ENCODE measurements around the gene APOB. TPM values are rescaled to one million over a fixed set of nuclear protein-coding genes. Genes with fewer than 3 reads are reported as not detected.

APOB gene
- polyA plus RNA-seq, 1 experiment = 0.04 TPM

DNA sequence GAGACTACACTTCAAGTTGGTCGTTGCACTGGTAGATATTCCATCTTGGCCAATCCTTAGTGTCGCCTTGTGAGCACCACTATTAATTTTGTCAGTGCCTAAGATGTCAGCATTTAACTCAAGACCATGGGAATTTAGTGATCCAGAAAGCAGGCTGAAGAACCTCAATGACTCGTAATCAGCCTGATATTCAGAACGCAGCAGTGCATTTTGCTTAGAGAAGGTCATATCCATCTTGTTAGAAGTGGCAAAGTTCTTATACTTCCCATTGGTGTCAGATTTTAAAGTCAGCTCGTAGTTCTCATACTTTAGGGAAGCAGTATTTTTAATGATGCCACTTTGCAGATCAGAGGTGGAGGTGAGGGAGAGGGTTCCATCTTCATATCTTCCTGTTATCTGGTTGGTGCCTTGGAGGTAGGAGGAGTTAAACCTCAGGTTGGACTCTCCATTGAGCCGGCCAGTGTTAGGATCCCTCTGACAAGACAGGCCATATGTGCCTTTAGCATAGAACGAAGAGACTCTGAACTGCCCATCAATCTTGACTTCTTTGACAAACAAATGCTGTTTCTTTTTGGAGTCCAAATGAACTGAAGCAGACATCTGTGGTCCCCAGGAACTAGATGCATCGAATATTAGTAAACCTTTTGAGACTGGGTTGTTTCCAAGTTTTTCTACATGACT, 31.9 kb downstream of the APOB start:
- TF ChIP-seq, protein P1, sequence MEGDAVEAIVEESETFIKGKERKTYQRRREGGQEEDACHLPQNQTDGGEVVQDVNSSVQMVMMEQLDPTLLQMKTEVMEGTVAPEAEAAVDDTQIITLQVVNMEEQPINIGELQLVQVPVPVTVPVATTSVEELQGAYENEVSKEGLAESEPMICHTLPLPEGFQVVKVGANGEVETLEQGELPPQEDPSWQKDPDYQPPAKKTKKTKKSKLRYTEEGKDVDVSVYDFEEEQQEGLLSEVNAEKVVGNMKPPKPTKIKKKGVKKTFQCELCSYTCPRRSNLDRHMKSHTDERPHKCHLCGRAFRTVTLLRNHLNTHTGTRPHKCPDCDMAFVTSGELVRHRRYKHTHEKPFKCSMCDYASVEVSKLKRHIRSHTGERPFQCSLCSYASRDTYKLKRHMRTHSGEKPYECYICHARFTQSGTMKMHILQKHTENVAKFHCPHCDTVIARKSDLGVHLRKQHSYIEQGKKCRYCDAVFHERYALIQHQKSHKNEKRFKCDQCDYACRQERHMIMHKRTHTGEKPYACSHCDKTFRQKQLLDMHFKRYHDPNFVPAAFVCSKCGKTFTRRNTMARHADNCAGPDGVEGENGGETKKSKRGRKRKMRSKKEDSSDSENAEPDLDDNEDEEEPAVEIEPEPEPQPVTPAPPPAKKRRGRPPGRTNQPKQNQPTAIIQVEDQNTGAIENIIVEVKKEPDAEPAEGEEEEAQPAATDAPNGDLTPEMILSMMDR (IDR thresholded peaks at IDR 0.05; ENCODE audit: insufficient read depth, low read depth, low read length) = no peak
- ChIA-PET CTCF (no interaction called here), POLR2A (no interaction called here)
- DNase-seq (ENCODE audit: low read depth) = no peak
- Histone ChIP-seq H3K27me3 (ENCODE audit: control insufficient read depth, insufficient read depth, low read length) (no peaks in the 10 kb centered on the region), H3K36me3 (ENCODE audit: control insufficient read depth, insufficient read depth, low read length) (no peaks in the 10 kb centered on the region), H3K4me3 (ENCODE audit: low read depth, low read length) (no peak overlapping the region)

DNA sequence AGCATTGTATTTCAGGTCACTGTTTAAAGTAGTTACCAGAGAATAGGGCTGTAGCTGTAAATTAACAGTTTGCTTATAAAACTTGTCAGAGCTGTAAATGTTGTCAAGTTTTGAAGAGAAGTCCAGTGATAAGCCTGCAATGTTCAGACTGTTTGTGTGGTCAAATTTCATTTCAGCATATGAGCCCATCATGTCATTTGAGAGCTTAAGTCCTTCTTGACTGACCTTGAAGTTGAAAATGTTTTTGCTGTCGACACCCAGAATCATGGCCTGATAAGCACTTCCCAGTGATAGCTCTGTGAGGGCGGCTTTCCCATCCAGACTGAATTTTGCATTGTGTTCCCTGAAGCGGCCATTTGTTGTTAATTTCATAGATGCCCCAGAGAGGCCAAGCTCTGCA, 32.4 kb downstream of the APOB start:
- TF ChIP-seq, protein P1 (IDR thresholded peaks at IDR 0.05; ENCODE audit: insufficient read depth, low read depth, low read length) = no peak
- Histone ChIP-seq H3K27me3 (ENCODE audit: control insufficient read depth, insufficient read depth, low read length) (no peaks in the 10 kb centered on the region), H3K36me3 (ENCODE audit: control insufficient read depth, insufficient read depth, low read length) (no peaks in the 10 kb centered on the region), H3K4me3 (ENCODE audit: low read depth, low read length) (no peak overlapping the region)
- CTCF ChIA-PET = interaction anchor here (1.0 kb wide), 1 partner anchor 9 kb away, joined by 3 read pairs; no protein-coding TSS in a partner anchor
- no peak for DNase-seq (ENCODE audit: low read depth)
- POLR2A ChIA-PET = no interaction called here

DNA sequence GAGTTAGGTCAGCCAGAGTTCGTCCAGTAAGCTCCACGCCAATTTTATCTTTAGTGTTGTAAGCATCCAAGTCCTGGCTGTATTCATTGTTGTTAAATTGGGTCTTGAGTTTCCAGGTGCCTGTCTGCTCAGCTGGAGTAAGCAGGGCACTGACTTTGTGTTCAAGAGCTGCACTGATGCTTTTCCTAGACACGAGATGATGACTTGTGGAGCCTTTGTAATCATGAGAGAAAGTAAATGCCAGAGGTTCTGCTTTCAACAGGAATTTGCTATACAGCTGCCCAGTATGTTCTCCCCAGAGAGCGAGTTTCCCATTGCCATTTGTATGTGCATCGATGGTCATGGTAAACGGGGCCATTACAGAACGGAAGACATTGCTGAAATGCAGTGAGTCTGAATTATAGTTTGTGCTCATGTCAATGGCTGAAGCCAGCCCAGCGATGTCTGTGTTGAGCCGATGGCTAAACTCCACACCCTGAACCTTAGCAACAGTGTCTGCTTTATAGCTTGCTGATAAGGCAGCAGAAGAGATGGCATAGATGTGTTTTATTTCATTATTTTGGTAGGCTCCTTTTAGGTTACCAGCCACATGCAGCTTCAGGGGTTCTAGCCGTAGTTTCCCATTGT, 32.9 kb downstream of the APOB start:
- DNase-seq (ENCODE audit: low read depth) = no peak
- no peaks in the 10 kb centered on the region for H3K27me3 ChIP-seq (ENCODE audit: control insufficient read depth, insufficient read depth, low read length)
- no peaks in the 10 kb centered on the region for H3K36me3 ChIP-seq (ENCODE audit: control insufficient read depth, insufficient read depth, low read length)
- TF ChIP-seq, protein P1 (IDR thresholded peaks at IDR 0.05; ENCODE audit: insufficient read depth, low read depth, low read length) = no peak
- POLR2A ChIA-PET = no interaction called here
- H3K4me3 ChIP-seq (ENCODE audit: low read depth, low read length) = no peak overlapping the region
- CTCF ChIA-PET = interaction anchor here (1.0 to 1.4 kb wide), 2 partner anchors 9 to 10 kb away, joined by 3 to 5 read pairs; no protein-coding TSS in a partner anchor

DNA sequence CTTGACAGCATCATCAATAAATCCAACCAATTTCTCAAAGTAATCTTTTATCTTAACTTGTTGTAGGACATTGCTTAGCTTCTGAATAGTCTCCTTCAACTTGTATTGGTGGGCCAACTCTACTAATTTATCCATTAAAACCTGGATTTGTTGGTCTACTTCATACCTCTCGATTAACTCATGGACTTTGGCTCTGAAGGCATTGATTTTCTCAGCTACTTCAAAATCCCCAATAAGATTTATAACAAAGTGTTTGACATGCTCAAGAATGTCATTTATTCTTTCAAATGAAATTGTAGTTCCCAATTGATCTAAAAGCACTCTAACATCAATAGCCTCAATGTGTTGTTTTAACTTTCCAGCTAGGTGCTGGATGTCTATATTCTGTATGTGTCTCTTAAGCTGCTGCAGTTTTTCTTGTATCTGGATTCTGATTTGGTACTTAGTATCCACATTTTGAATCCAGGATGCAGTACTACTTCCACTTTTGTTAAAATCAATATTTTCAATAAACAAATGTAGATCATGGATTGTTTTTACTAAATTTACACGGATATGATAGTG, 34.1 kb downstream of the APOB start:
- ChIA-PET POLR2A (no interaction called here), CTCF (interaction anchor here (1.0 to 1.5 kb wide), 3 partner anchors 8 to 17 kb away, joined by 3 to 5 read pairs (median 3); no protein-coding TSS in a partner anchor)
- Histone ChIP-seq H3K36me3 (ENCODE audit: control insufficient read depth, insufficient read depth, low read length) (no peaks in the 10 kb centered on the region), H3K27me3 (ENCODE audit: control insufficient read depth, insufficient read depth, low read length) (no peaks in the 10 kb centered on the region), H3K4me3 (ENCODE audit: low read depth, low read length) (no peak overlapping the region)
- no peak for DNase-seq (ENCODE audit: low read depth)
- TF ChIP-seq, protein P1 (IDR thresholded peaks at IDR 0.05; ENCODE audit: insufficient read depth, low read depth, low read length) = no peak
